DND-41 (cell line): ENCODE results near the gene NAA80.

Experiments
- ATAC-seq: fragments of 200-7000 bp; cut with Tn5 transposase; 3 replicates; pipeline ENCODE4 v1.9.1; 2021; ENCODE audit warnings: low read depth; ENCODE audit not compliant: insufficient read depth
- DNase-seq: peaks from one replicate; pipeline ENCODE4 v3.0.0-alpha.2; 2020
- H2AFZ ChIP-seq: 2 replicates; pipeline ENCODE4 v1.6.0; 2012; ENCODE audit warnings: low read depth, low read length
- H3K27ac ChIP-seq: 2 replicates; pipeline ENCODE4 v1.5.1; 2012; ENCODE audit warnings: low read length, inconsistent platforms
- H3K27me3 ChIP-seq: fragments of 200-600 bp; sonication (generic); 2 replicates; pipeline ENCODE4 v1.6.0; 2012; ENCODE audit warnings: low read length, mild to moderate bottlenecking, inconsistent platforms; ENCODE audit not compliant: insufficient read depth, poor library complexity
- H3K36me3 ChIP-seq: 2 replicates; pipeline ENCODE4 v1.5.1; 2012; ENCODE audit warnings: low read length, inconsistent platforms; ENCODE audit not compliant: insufficient read depth
- H3K4me1 ChIP-seq: 2 replicates; pipeline ENCODE4 v1.5.1; 2012; ENCODE audit warnings: mild to moderate bottlenecking, low read length; ENCODE audit not compliant: insufficient read depth
- H3K4me2 ChIP-seq: 2 replicates; pipeline ENCODE4 v1.6.0; 2012; ENCODE audit warnings: mild to moderate bottlenecking, moderate library complexity, low read length, inconsistent platforms; ENCODE audit not compliant: insufficient read depth
- H3K4me3 ChIP-seq, 2 experiments: fragments of 200-600 bp in 1 of 2; shearing (Covaris generic) in 1 of 2; 2 replicates each; pipeline ENCODE4 v1.5.1; 2012 to 2016; ENCODE audit warnings: inconsistent platforms in 2 of 2, low read length in 2 of 2, mild to moderate bottlenecking in 2 of 2, low read depth in 1 of 2, moderate library complexity in 1 of 2
- H3K79me2 ChIP-seq: 2 replicates; pipeline ENCODE4 v1.6.0; 2012; ENCODE audit warnings: low read length, inconsistent platforms; ENCODE audit not compliant: insufficient read depth
- H3K9ac ChIP-seq: 2 replicates; pipeline ENCODE4 v1.6.0; 2012; ENCODE audit warnings: low read depth, mild to moderate bottlenecking, inconsistent platforms, low read length, moderate library complexity
- H3K9me3 ChIP-seq: 2 replicates; pipeline ENCODE4 v1.5.1; 2012; ENCODE audit warnings: low read length, moderate library complexity, mild to moderate bottlenecking, inconsistent platforms; ENCODE audit not compliant: insufficient read depth, severe bottlenecking
- H4K20me1 ChIP-seq: 2 replicates; pipeline ENCODE4 v1.6.0; 2012; ENCODE audit warnings: low read length; ENCODE audit not compliant: insufficient read depth
- CTCF ChIP-seq: IDR thresholded peaks from 2 replicates; pipeline ENCODE4 v1.5.1; 2012; ENCODE audit warnings: borderline replicate concordance, low read length, moderate library complexity, mild to moderate bottlenecking; ENCODE audit not compliant: poor library complexity, severe bottlenecking; ENCODE audit errors: extremely low read depth
- EZH2 ChIP-seq: IDR thresholded peaks from 3 replicates; pipeline ENCODE4 v1.6.1; 2012; ENCODE audit warnings: borderline replicate concordance, low read depth, mild to moderate bottlenecking, moderate library complexity, low read length, inconsistent platforms; ENCODE audit not compliant: severe bottlenecking

Gene NAA80

GRCh38 chr3:50318163-50318562 is 19.0 kb upstream of the NAA80 start:
- Histone ChIP-seq H3K9me3 (no peaks in the 10 kb centered on the region), H3K4me1 (peaks cover 42% of the 10 kb centered on the region), H3K27me3 (no peaks in the 10 kb centered on the region), H3K79me2 (peaks cover 24% of the 10 kb centered on the region), H4K20me1 (peaks cover 19% of the 10 kb centered on the region; the same call in 1 of the 2 replicates), H3K27ac (no peak overlapping the region), H3K36me3 (peaks cover 44% of the 10 kb centered on the region), H3K4me3 (no peak overlapping the region), H3K9ac (no peak overlapping the region), H2AFZ (no peak overlapping the region), H3K4me2 (peak overlapping the region; percentile 0; the same call in 1 of the 2 replicates)
- no peak for DNase-seq
- no peak for TF ChIP-seq EZH2
- TF ChIP-seq CTCF = no peak
- ATAC-seq = no peak

GRCh38 chr3:50317300-50317699 is 18.1 kb upstream of the NAA80 start:
- Histone ChIP-seq H4K20me1 (peaks cover 19% of the 10 kb centered on the region; the same call in 1 of the 2 replicates), H3K9ac (no peak overlapping the region), H3K4me2 (no peak overlapping the region), H3K4me1 (peaks cover 39% of the 10 kb centered on the region), H3K9me3 (no peaks in the 10 kb centered on the region), H3K36me3 (peaks cover 44% of the 10 kb centered on the region), H3K27me3 (no peaks in the 10 kb centered on the region), H3K27ac (no peak overlapping the region), H3K4me3 (no peak overlapping the region), H2AFZ (no peak overlapping the region), H3K79me2 (peaks cover 24% of the 10 kb centered on the region)
- ATAC-seq (no peak), DNase-seq (no peak)
- no peak for TF ChIP-seq EZH2
- TF ChIP-seq CTCF = no peak

- H3K4me3 ChIP-seq = no peak overlapping the region
- H3K9ac ChIP-seq = no peak overlapping the region
- H3K4me1 ChIP-seq = peaks cover 33% of the 10 kb centered on the region
- H3K9me3 ChIP-seq = no peaks in the 10 kb centered on the region
- peaks cover 19% of the 10 kb centered on the region; the same call in 1 of the 2 replicates for H4K20me1 ChIP-seq
- no peak overlapping the region for H3K27ac ChIP-seq
- no peak for DNase-seq
- peaks cover 44% of the 10 kb centered on the region for H3K36me3 ChIP-seq
- no peak overlapping the region for H3K4me2 ChIP-seq
- TF ChIP-seq EZH2 = no peak
- no peak for TF ChIP-seq CTCF
- ATAC-seq = no peak
- H3K27me3 ChIP-seq = no peaks in the 10 kb centered on the region
- peaks cover 24% of the 10 kb centered on the region for H3K79me2 ChIP-seq
- no peak overlapping the region for H2AFZ ChIP-seq
These were observed 17.5 kb upstream of the NAA80 start for GRCh38 chr3:50316657-50317242.

- Histone ChIP-seq H4K20me1 (peaks cover 13% of the 10 kb centered on the region; the same call in 1 of the 2 replicates), H3K4me2 (no peak overlapping the region), H3K4me3 (no peak overlapping the region), H3K4me1 (peaks cover 20% of the 10 kb centered on the region), H3K27ac (no peak overlapping the region), H3K9me3 (peaks cover 2% of the 10 kb centered on the region), H3K27me3 (no peaks in the 10 kb centered on the region), H3K36me3 (peaks cover 40% of the 10 kb centered on the region), H3K9ac (no peak overlapping the region), H3K79me2 (peaks cover 13% of the 10 kb centered on the region), H2AFZ (no peak overlapping the region)
- ATAC-seq = no peak
- DNase-seq = no peak
- TF ChIP-seq CTCF = no peak
These were observed 15.6 kb upstream of the NAA80 start for GRCh38 chr3:50314816-50315215.
